GM12891 (cell line): ENCODE data around the gene ARFRP1. TPM values are rescaled to one million over a fixed set of nuclear protein-coding genes. Genes with fewer than 3 reads are reported as not detected.
A peak's percentile ranks its signal among the peaks of the same experiment; 100 is the strongest.

Experiments used
- DNase-seq: peaks from one replicate; pipeline ENCODE4 v3.0.0; 2011; ENCODE audit warnings: low spot score; ENCODE audit not compliant: insufficient read length
- FAIRE-seq: peaks from 2 replicates; lab custom pipeline; 2011; peaks lifted over from hg19 to GRCh38; lab: Jason Lieb, UNC
- PAX5 ChIP-seq: IDR thresholded peaks from 2 replicates; pipeline ENCODE4 v1.6.1; 2011; ENCODE audit warnings: low read length, moderate library complexity, mild to moderate bottlenecking; ENCODE audit not compliant: insufficient read depth, severe bottlenecking
- POLR2A ChIP-seq: IDR thresholded peaks from 2 replicates; pipeline ENCODE4 v1.6.1; 2011; ENCODE audit warnings: low read depth, low read length, control low read depth
- POLR2AphosphoS5 ChIP-seq: IDR thresholded peaks from 2 replicates; pipeline ENCODE4 v1.6.1; 2011; ENCODE audit warnings: low read depth, low read length, control low read depth
- POU2F2 ChIP-seq: IDR thresholded peaks from 2 replicates; pipeline ENCODE4 v1.6.1; 2011; ENCODE audit warnings: low read depth, mild to moderate bottlenecking, control low read depth, low read length, moderate library complexity
- SPI1 ChIP-seq: IDR thresholded peaks from 2 replicates; pipeline ENCODE4 v1.6.1; 2011; ENCODE audit warnings: low read depth, low read length, control low read depth
- TAF1 ChIP-seq: IDR thresholded peaks from 2 replicates; pipeline ENCODE4 v1.6.1; 2011; ENCODE audit warnings: low read depth, low read length, control low read depth
- polyA plus RNA-seq: library from polyadenylated mRNA; unstranded; fragments of >200 nt; gene quantifications from one replicate; pipeline ENCODE4 v1.2.1, GENCODE V29; 2012; ENCODE audit warnings: low read depth, missing spikeins, inconsistent platforms; ENCODE audit not compliant: missing spikeins

Gene ARFRP1, protein sequence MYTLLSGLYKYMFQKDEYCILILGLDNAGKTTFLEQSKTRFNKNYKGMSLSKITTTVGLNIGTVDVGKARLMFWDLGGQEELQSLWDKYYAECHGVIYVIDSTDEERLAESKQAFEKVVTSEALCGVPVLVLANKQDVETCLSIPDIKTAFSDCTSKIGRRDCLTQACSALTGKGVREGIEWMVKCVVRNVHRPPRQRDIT
- 26.5 TPM for polyA plus RNA-seq

DNA sequence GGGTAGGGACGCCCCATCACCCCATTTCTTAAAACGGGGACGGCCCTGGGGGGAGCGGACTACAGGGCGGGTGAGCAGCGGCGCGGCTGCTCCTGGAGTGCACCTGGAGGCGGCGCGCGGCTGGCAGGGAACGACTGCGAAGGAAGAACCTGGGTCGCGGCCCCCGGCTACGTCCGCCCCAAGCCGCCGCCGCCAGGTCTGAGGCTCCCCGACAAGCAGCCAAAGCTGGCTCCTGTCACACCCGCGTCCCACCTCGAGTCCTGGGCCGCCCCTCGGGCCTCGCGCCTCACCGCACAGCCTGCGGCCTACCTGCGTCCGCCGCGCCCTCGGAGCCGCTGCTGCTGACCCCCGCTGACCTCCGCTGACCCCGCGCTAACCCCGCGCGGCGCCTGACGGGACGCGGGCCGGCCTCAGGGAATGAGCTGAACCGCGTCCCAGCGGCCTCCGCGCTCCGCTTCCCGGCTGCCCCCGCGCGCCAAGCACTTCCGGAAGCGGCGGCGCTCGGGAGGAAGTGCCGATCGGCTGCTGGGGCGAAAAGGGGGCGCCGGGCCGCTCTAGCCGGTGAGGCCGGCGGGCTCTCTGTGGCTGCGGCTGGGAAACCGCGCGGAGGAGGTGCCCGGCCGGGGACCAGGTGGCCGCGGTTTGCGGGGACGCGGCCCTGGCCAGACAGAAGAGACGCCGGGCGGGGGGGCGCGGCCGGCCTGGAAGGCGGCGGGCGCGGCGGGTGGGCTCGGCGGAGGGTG, at the start of gene ARFRP1, which contains the start of gene ZGPAT:
TSS of gene ARFRP1 (minus strand) at position 419 of the 743 bp plus-strand sequence. CDS start 885 bp downstream, outside the sequence.
TSS of gene ZGPAT (plus strand) at position 482 of the 743 bp plus-strand sequence. CDS start 542 bp downstream, outside the sequence.
- peak; percentile 95 for FAIRE-seq

DNA sequence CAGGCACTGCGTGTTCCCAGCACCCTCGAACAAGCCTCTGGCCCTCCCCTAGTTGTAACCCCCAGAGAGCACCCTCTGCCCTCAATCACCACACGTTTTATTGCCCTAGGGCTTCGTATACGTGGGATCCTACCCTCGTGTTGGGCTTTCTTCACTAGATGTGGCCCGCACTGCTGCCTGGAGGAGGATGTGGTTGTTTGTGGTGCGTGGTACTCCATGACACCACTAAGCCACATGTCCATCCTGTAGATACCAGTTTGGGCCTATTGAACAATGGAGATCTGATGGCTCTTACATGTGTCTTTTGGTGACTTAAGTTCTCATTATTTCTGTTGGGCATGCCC, 48.8 kb upstream of the ARFRP1 start:
- DNase-seq (no peak), FAIRE-seq (peak; percentile 23)
- no peak for TF ChIP-seq SPI1
- no peak for TF ChIP-seq POU2F2

More for the DNA sequence above, at the start of gene ARFRP1, which contains the start of gene ZGPAT:
- 0 out of 2 replicates have a peak, but pooled peaks have one; percentile 17 for TF ChIP-seq TAF1
- TF ChIP-seq POLR2A: no peak
- TF ChIP-seq SPI1: peak; percentile 79
- TF ChIP-seq POLR2AphosphoS5: peak; percentile 40; the same call in 1 of the 2 replicates
- TF ChIP-seq PAX5: peak; percentile 27
- TF ChIP-seq POU2F2: no peak
- DNase-seq: peak; percentile 91

DNA sequence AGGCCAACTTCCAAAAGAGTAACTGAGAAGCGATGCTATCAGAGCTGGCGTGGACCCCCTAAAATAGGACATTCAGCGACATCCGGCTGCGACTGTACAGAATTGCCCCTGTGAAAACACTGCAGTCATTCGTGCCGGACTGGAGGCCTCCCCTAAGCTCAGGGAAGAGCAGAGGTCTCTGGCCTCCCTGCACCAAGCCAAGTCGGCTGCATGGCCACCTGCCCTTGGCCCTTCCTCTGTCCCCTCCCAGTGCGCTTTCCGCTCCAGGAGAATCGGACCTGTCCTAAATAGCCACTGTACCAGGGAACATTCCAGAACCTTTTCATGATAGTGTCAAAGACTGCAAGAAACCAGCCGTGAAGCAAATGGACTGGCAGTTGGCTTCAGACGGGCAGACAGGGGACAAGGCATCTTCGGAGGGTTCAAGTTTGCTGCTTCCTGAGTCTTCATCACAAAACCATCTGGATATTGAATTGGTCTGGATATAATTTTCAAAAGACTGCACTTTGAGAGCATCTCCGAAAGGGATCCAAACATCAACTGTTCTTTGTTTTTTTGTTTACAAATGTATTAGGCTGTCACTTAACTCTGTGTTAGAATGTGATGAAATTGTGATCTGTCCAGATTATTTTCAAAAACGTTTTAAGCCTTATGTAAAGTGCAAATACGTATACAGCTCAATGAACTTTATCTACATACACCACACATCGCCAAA, 48.3 kb upstream of the ARFRP1 start:
- DNase-seq (no peak), FAIRE-seq (no peak)
- no peak for TF ChIP-seq POLR2AphosphoS5
- TF ChIP-seq PAX5: no peak
- TF ChIP-seq TAF1: no peak
- TF ChIP-seq POLR2A: no peak
- TF ChIP-seq POU2F2: no peak
- no peak for TF ChIP-seq SPI1

DNA sequence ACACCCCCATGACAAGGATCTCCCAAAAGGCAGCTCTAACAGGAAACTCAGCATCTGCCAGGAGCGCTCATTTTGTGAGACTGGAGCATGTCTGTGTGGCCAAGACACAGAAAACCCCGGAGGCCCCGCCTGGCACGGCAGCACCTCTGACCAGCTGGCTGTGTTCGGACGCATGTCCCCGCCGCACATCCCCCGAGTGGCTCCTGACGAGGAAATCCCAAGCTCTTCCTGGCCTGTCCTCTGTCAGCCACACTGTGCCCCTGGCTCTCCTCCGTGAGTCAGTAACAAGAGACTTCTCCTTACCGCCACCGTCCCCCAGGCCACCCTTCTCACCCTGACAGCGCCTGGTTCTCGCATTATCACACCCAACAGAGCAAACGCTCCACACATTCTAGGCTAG, 46.2 kb upstream of the ARFRP1 start:
- DNase-seq (no peak), FAIRE-seq (no peak)
- TF ChIP-seq TAF1: no peak
- TF ChIP-seq POLR2A: no peak
- no peak for TF ChIP-seq POU2F2
- no peak for TF ChIP-seq POLR2AphosphoS5
- TF ChIP-seq PAX5: no peak
- no peak for TF ChIP-seq SPI1

DNA sequence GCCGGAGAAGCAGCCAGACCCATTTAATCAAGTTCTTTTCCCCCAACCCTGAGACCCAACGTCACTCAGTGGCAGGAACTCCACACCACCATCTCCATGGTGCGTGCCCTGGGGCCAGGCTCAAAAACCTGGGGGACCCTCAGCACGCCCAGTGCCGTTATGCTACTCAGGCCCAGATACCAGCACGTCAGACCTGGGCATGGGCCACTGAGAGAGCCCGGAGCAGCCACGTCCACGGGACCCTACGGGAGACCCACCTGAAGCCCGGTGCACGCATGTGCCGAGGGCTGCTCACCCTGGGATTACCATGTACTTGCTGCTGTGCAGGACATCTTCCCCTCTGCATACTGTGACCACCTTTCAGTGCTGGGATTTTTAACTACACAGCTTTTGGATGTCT, 45.6 kb upstream of the ARFRP1 start:
- DNase-seq (no peak), FAIRE-seq (no peak)
- TF ChIP-seq POLR2AphosphoS5 (no peak), PAX5 (no peak), POLR2A (no peak), POU2F2 (no peak), SPI1 (no peak), TAF1 (no peak)

DNA sequence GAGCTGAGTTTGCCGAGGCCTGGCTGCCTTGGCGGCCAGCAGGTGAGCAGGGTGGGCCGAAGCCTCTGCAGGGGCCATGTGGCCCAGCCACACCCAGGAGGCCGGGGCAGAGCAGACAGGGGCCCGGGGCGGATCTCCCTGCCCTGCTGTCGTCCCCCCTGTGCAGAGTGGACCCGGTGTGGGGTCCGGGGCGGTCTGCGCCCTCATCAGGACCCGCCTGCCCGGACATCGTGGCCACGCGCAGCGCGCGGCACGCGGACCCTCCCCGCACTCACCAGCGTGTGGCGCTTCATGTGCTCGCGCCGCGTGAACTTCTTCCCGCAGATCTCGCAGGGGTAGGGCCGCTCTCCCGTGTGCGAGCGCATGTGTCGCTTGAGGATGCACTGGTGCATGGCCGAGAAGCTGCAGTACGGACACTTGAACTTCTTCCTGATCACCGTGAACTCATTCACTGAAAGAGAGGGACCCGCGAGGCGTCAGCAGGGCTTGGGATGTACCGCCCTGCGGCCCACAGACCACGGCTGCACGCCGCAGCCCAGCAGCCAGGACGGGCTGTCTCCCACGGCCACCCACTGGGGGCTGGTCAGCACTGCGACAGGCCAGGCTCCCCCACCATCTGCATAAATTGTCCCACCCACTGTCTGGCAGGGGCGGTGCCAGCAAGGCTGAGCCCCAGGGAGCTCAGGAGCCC, 44.8 kb upstream of the ARFRP1 start:
- TF ChIP-seq POLR2A: no peak
- no peak for TF ChIP-seq SPI1
- TF ChIP-seq TAF1: no peak
- no peak for TF ChIP-seq POLR2AphosphoS5
- no peak for FAIRE-seq
- DNase-seq: peak; percentile 13

DNA sequence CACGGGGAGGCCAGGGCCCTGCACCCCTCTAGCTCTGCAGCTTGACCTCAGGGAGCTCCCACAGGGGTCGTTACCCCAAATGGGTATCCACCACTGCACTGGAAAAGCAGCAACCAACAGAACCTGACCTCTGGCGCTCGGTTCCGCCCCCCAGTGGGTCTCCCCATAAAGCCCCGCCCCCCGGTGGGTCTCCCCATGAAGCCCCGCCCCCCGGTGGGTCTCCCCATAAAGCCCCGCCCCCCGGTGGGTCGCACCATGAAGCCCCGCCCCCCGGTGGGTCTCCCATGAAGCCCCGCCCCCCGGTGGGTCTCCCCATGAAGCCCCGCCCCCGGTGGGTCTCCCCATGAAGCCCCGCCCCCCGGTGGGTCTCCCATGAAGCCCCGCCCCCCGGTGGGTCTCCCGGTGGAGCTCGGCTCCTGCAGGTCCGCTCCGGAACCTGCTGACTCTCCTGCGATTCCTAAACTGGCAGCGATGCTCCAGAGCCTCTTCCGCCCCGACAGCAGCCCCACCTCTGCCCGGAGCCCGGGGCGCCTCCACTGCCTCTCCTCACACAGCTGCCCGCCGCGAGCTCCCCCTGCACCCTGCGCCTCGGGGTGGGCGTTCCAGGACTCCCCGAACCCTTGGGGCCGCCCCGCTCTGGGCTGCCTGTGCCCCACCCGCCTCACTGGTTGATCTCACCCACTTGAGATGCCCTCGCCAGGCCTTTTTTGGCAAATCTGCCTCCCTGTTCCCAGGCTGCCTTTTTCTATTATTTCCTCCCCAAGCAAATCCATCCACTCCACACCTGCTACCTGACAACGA, 43.9 kb upstream of the ARFRP1 start:
- peak; percentile 35 for DNase-seq
- FAIRE-seq: no peak

DNA sequence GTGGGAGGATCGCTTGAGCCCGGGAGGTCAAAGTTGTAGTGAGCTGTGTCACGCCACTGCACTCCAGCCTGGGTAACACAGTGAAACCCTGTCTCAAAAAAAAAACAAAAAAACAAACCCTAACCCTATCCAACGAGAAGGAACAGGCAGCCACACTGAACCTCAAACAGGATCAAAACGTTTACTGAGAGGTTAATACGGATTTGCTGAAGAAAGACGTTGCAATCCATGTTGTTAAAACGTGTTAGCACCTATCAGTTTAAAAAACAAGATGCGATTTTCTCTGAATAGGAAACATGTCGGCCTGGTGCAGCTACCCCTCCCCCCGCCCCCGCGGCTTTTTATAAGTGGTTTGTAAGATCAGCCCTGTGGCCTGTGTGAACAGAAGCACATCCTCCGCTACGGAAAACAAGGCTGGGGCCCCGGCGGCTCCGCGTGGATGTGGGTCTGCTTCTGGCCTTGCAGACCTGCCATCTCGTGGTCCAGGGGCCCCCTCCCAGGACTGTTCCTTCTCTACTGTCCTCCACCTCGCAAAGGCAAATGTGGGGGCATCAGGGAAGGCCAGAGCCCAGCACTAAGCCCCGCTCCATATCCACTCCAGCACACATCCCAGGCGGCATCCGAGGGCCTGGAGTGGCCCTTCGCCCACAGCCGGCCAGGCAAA, 43.2 kb upstream of the ARFRP1 start:
- no peak for DNase-seq
- no peak for FAIRE-seq

More for the DNA sequence above, 43.9 kb upstream of the ARFRP1 start:
- TF ChIP-seq PAX5: no peak
- TF ChIP-seq POU2F2: no peak
- TF ChIP-seq POLR2AphosphoS5: no peak
- TF ChIP-seq POLR2A: no peak
- TF ChIP-seq SPI1: no peak
- no peak for TF ChIP-seq TAF1

More for the DNA sequence above, 43.2 kb upstream of the ARFRP1 start:
- TF ChIP-seq POU2F2 (no peak), PAX5 (no peak), POLR2A (no peak), TAF1 (no peak), POLR2AphosphoS5 (no peak), SPI1 (no peak)
